Measurements from ENCODE around the gene NRDE2.

DNA sequence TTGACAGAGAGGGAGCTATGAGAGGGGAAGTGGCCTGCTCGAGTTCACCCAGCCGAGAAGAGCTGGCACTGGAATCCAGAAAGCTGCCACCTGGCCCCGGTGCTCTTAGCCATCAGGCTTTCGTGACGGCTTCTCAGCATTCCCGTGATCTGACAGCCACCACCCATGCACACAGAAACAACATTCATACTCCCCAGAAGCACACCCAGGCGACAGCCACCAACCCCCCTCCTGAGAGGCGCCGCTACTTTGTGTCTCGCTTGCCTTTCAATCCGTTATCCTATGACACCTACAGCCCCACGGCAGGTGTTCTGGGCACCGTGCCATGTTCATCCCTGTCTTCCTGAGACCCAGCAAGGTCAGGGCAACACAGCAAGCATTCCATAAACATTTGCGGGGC lies 44.0 kb downstream of the NRDE2 start:
- TF ChIP-seq, protein P1, sequence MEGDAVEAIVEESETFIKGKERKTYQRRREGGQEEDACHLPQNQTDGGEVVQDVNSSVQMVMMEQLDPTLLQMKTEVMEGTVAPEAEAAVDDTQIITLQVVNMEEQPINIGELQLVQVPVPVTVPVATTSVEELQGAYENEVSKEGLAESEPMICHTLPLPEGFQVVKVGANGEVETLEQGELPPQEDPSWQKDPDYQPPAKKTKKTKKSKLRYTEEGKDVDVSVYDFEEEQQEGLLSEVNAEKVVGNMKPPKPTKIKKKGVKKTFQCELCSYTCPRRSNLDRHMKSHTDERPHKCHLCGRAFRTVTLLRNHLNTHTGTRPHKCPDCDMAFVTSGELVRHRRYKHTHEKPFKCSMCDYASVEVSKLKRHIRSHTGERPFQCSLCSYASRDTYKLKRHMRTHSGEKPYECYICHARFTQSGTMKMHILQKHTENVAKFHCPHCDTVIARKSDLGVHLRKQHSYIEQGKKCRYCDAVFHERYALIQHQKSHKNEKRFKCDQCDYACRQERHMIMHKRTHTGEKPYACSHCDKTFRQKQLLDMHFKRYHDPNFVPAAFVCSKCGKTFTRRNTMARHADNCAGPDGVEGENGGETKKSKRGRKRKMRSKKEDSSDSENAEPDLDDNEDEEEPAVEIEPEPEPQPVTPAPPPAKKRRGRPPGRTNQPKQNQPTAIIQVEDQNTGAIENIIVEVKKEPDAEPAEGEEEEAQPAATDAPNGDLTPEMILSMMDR (conservative IDR thresholded peaks at IDR 0.05) = no peak
- no peak for TF ChIP-seq EZH2 (IDR thresholded peaks at IDR 0.05; ENCODE audit: low read depth)

All from PC-9 (cell line).